HG03064 (cell line): ENCODE results near the gene TATDN3.
A peak's percentile ranks its signal among the peaks of the same experiment; 100 is the strongest.
"Not testable (repeated sequence)": the region's sequence is repeated elsewhere in the genome, so short reads cannot be mapped to it uniquely, and the experiment has no call there.

Experiments used
- ATAC-seq: cut with Tn5 transposase; IDR thresholded peaks from one replicate; pipeline ENCODE4 v1.9.1; 2021; ENCODE audit warnings: low read depth; ENCODE audit not compliant: unreplicated experiment

The TATDN3 gene

GRCh38 chr1:212774584-212774983, 17.1 kb upstream of the TATDN3 start:
- no peak for ATAC-seq

DNA sequence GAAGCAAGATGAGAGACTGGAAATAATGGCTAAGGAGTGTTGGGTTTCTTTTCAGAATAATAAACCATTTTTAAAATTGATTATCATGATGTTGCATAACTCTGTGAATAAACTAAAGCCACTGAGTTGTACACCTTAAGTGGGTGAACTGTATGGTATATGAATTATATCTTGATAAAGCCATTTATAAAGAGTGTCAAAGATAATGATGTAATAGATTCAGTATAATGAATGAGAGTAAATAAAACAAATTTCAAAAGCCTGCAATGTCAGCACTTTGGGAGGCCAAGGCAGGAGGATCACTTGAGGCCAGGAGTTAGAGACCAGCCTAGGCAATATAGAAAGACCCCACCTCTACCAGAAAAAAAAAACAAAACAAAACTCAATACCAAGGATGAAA, 16.5 kb upstream of the TATDN3 start:
- no peak for ATAC-seq

DNA sequence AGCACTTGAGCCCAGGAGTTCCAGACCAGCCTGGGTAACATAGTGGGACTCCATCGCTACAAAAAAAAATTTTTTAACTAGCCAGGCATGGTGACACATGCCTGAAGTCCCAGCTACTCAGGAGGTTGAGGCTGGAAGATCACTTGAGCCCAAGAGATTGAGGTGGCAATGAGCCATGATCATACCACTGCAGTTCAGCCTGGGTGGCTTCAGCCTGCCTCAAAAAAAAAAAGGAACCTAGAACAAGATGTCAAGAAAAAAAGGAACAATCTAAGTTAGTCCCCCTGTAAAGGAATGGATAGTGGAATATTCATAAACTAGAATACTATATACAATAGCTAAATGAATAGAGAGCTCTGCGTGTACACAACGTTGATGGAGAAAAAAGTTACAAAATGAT, 14.5 kb upstream of the TATDN3 start:
- ATAC-seq, result no peak

- not testable (repeated sequence) for ATAC-seq
Measured at GRCh38 chr1:212779086-212779485, 12.6 kb upstream of the TATDN3 start.

DNA sequence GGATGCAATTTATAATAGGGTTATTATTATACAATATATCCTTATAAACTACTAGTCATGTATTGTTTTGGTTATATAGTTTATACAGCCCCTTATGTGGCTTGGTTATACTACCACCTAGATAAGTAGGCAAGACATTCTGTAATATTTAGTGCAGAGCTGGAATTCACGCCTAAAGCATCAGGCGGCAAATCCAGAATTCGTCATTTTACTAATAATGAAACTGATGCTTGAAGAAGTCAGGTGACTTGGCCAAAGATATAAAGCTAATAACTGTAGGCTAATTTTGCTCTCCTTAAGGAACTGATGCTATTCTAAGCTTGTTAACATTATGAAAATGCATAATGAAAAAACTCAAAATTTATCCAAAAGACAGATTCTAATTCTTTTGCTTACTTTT, 10.9 kb upstream of the TATDN3 start:
- no peak for ATAC-seq

- no peak for ATAC-seq
Measured at GRCh38 chr1:212781225-212781624, 10.5 kb upstream of the TATDN3 start.

GRCh38 chr1:212782422-212783154, 9.1 kb upstream of the TATDN3 start:
- ATAC-seq, result no peak

DNA sequence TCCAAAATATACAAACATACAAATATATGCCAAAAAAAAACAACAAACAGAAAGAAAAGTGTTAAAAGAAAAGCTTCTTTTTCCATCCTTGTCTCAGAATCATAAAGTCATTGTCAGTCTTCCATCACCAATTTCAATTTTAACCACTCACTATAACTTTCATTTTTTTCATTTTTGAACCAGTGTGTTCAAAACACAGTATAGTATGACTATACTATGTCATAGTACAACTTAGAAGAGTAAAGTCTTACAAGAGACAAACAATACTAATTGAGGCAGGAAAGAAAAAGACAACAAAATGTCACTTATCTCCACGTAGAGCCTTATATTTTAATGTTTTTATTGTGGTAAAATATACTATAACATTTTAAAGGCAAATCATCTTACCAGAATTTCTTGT, 7.7 kb upstream of the TATDN3 start:
- no peak for ATAC-seq

DNA sequence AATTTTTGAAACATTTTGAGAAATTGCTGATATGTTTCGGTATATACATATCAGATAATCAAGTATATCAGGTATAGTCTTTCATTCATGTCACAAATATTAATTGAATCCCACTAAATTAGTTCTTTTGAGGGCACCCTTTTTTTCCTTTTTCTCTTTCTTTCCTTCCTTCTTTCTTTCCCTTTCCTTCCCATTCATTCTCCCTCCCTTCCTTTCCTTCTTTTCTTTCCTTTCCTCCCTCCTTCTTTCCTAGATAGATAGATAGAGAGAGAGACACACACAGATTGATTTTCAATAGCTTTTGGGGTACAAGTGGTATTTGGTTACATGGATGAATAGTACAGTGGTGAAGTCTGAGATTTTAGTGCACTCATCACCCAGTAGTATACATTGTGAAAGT, 5.8 kb upstream of the TATDN3 start:
- ATAC-seq, result no peak

- peak; percentile 21 for ATAC-seq
Measured at GRCh38 chr1:212791261-212791675, 426 bp upstream of the TATDN3 start.

GRCh38 chr1:212792396-212792908, 758 bp downstream of the TATDN3 start:
- no peak for ATAC-seq

DNA sequence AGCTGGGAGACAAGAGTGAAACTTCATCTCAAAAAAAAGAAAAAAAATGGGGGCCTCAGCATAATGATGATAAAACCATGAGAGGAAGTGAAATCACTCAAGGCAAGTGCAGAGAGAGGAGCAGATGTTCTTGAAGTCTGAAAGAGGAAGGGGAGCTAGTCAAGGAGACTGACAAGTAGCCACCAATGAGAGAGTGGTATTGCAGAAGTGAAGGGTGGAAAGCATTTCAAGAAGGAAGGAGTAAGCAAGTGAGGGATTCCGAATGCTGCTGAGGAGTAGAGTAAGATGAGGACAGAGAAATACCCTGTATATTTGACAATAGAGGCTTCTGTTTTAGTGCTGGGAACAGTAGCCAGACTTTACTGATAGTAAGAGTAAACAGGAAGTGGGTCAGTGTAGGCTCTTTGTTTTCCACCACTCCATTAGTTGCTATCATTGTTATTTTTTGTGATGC, 2.9 kb downstream of the TATDN3 start:
- peak; percentile 83 for ATAC-seq

GRCh38 chr1:212797681-212798080, 6.0 kb downstream of the TATDN3 start:
- ATAC-seq, result no peak

GRCh38 chr1:212805767-212806166, 14.1 kb downstream of the TATDN3 start:
- no peak for ATAC-seq

DNA sequence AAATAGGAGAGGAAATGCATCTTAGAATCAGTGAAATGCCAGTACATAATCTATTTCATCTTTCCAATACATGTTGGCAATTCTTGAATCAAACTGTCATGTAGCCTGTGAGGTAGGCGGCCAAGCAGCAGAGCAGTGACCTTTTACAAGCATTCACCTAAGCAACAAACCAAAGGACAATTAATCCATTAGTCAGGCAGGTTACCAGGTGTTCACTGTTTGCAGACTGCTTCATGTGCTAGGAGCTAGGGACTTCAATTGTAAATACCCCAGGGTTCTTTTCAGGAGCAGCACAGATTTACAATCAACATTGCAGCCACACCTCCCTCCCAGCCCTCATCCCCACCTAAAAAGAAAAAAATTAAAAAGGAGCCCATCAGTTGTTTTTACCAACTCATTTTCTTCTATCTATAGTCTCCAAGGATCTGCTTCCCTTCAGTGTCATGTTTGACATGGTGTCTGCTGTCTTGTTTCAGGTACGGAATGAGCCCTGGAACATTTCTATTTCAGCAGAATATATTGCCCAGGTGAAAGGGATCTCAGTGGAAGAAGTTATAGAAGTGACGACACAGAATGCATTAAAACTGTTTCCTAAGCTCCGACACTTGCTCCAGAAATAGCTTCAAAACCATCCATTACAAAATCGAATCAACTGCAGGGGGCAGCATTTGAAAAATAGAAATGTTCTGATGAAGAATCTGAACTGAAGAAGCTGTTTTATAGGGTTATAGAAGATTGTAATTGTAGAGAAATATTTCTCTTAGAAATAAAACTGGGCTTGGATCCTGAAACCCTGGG, 23.0 kb downstream of the TATDN3 start:
- no peak for ATAC-seq

DNA sequence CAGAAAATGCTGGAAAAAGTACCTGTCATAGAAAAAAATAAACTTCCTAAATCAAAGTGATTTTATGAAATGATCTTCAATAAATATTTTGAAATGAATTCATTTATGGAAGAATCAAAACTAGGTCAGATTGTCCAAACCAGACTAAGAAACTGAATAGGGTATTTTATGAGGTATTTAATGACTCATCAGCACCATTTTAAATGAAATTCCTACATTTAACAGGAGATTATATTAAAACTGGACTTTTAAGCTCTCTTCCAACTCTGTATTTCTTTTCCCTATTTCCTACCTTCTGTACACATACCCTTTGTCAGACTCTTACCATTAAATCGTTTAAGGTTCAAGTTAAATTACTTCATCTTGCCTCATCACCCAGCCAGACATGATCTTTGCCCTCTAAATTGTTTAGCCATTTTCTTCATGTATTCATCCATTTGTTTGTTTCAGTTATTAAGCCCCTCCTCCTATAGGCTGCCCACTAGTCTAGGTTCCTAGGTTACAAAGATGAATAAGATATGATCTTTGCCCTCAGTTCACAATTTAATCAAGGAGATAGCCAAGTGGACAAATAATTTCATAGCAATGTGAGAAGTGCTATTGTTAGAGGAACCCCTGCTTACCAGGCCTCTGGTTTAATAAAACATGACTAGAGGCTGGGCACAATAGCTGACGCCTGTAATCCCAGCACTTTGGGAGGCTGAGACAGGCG, 25.0 kb downstream of the TATDN3 start:
- ATAC-seq, result no peak

DNA sequence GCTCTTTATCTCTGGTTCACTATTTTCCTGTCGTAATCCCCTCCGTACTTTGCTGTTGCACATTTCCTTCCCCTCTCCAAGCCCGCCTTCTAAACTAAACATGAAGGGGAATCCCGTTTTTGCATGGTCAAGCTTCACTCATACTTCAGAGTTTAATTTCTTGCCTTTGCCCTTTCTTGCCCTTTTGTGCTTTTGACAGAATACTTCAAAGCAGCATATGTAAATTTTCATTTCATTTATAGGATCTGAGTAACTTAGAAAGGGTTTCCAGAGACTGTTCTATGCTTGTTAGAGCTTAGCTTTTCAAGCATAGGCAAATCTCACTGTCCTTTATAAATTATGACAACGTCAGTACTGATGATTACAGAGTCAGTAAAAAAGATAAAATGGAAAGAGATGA, 28.0 kb downstream of the TATDN3 start:
- no peak for ATAC-seq

GRCh38 chr1:212820969-212821368, 29.3 kb downstream of the TATDN3 start:
- no peak for ATAC-seq

GRCh38 chr1:212822956-212823355, 31.3 kb downstream of the TATDN3 start:
- no peak for ATAC-seq

DNA sequence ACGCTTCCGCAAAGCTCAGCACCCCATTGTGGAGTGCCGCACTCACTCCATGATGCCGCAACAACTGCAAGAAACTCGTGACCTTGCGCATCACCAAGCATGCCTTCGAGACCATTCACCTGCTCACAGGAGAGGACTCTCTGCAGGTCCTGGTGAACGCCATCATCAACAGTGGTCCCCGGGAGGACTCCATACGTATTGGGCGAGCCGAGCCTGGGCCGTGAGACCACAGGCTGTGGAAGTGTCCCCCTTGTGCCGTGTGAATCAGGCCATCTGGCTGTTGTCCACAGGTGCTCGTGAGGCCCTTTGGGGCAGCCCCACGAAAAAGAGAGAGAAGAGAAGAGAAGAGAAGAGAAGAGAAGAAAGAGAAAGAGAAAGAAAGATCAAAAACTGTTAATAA, 32.5 kb downstream of the TATDN3 start:
- ATAC-seq, result no peak

DNA sequence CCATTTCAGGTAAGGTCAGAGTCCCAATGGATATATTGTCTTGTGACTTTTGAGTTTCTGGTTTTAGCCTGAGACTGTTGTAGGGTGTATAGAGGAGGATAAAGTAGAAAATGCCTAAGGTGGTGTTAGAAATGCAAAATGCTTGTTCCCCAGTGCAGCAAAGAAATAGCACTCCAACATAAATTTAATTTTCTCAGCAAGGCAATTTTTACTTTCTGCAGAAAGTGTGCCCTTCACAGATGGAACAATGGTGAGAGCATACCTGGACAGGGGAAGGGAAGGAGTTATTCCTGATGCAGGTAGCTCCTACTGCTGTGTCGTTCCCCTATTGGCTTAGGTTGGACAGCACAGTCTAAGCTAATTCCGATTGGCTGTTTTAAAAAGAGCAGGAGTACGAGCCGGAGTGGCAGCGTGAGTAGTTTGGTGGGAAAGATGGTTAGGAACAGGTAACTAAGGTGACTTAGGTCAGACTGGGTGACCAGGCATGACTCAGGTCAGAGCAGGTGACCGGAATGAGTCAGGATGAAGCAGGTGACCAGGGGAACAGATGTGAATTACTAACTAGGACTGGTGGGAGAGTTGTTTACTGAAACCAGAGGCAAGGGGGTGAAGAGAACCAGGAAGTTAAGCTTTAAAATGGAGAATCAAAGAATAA, 34.2 kb downstream of the TATDN3 start:
- no peak for ATAC-seq
